ENCODE data around the gene SPPL2A. TPM values are rescaled to one million over a fixed set of nuclear protein-coding genes. Genes with fewer than 3 reads are reported as not detected.
"Not testable (repeated sequence)": the region's sequence is repeated elsewhere in the genome, so short reads cannot be mapped to it uniquely, and the experiment has no call there.

The SPPL2A gene
- total RNA-seq, 1 donor from 2014 or later = 76.7 TPM

- peak; percentile 16 for DNase-seq
Observed at GRCh38 chr15:50767332-50767861, 1.9 kb upstream of the SPPL2A start.

GRCh38 chr15:50764461-50765194, 878 bp downstream of the SPPL2A start:
- peak; percentile 46 for DNase-seq

- no peak for DNase-seq
Observed at GRCh38 chr15:50758712-50759205, 6.7 kb downstream of the SPPL2A start.

- no peak for DNase-seq
Observed at GRCh38 chr15:50753463-50753862, 12.0 kb downstream of the SPPL2A start.

- DNase-seq = no peak
Observed at GRCh38 chr15:50751394-50751793, 14.1 kb downstream of the SPPL2A start.

- no peak for DNase-seq
Observed at GRCh38 chr15:50750227-50750705, 15.2 kb downstream of the SPPL2A start.

GRCh38 chr15:50747523-50747922, 18.0 kb downstream of the SPPL2A start:
- DNase-seq = no peak

GRCh38 chr15:50744601-50745000, 20.9 kb downstream of the SPPL2A start:
- no peak for DNase-seq

GRCh38 chr15:50740955-50741354, 24.6 kb downstream of the SPPL2A start:
- DNase-seq = no peak

- DNase-seq = no peak
Observed at GRCh38 chr15:50736823-50737222, 28.7 kb downstream of the SPPL2A start.

GRCh38 chr15:50735156-50735555, 30.4 kb downstream of the SPPL2A start:
- no peak for DNase-seq

- no peak for DNase-seq
Observed at GRCh38 chr15:50726315-50726714, 39.2 kb downstream of the SPPL2A start.

- DNase-seq = no peak
Observed at GRCh38 chr15:50718700-50719125, 46.8 kb downstream of the SPPL2A start.

- DNase-seq = no peak
Observed at GRCh38 chr15:50712018-50712417, 53.5 kb downstream of the SPPL2A start.

- no peak for DNase-seq
Observed at GRCh38 chr15:50710585-50710984, 54.9 kb downstream of the SPPL2A start.

GRCh38 chr15:50707878-50708427, 57.6 kb downstream of the SPPL2A start:
- DNase-seq = no peak

- DNase-seq = no peak
Observed at GRCh38 chr15:50702762-50703334, 62.7 kb downstream of the SPPL2A start.

GRCh38 chr15:50698101-50698500, 67.4 kb downstream of the SPPL2A start:
- DNase-seq = no peak

GRCh38 chr15:50697109-50697797, 68.3 kb downstream of the SPPL2A start:
- DNase-seq = peak; percentile 14

- not testable (repeated sequence) for DNase-seq
Observed at GRCh38 chr15:50694634-50695165, 70.8 kb downstream of the SPPL2A start.

- no peak for DNase-seq
Observed at GRCh38 chr15:50687302-50687902, 78.1 kb downstream of the SPPL2A start.

Measured in tongue (tissue), 2 donors.